ENCODE measurements around the gene METAP1D.
"Not testable (repeated sequence)": the region's sequence is repeated elsewhere in the genome, so short reads cannot be mapped to it uniquely, and the experiment has no call there.

Gene METAP1D

GRCh38 chr2:171999604-172000469 is at the start of gene METAP1D:
TSS of gene METAP1D (plus strand) at chr2:171999953. CDS start at chr2:171999970, 17 bp downstream.
- DNase-seq (ENCODE audit: low spot score) = peak; percentile 91

GRCh38 chr2:171952276-171952675 is 47.5 kb upstream of the METAP1D start:
- DNase-seq (ENCODE audit: low spot score) = no peak

GRCh38 chr2:171952748-171953147 is 47.0 kb upstream of the METAP1D start:
- no peak for DNase-seq (ENCODE audit: low spot score)

GRCh38 chr2:171956135-171956825 is 43.5 kb upstream of the METAP1D start:
- DNase-seq (ENCODE audit: low spot score) = peak; percentile 10

GRCh38 chr2:171957061-171957460 is 42.7 kb upstream of the METAP1D start:
- no peak for DNase-seq (ENCODE audit: low spot score)

- DNase-seq (ENCODE audit: low spot score) = no peak
Measured at GRCh38 chr2:171958475-171958874, 41.3 kb upstream of the METAP1D start.

- no peak for DNase-seq (ENCODE audit: low spot score)
Measured at GRCh38 chr2:171959998-171960397, 39.8 kb upstream of the METAP1D start.

- no peak for DNase-seq (ENCODE audit: low spot score)
Measured at GRCh38 chr2:171960570-171960969, 39.2 kb upstream of the METAP1D start.

GRCh38 chr2:171963198-171963597 is 36.6 kb upstream of the METAP1D start:
- no peak for DNase-seq (ENCODE audit: low spot score)

GRCh38 chr2:171964308-171964707 is 35.4 kb upstream of the METAP1D start:
- no peak for DNase-seq (ENCODE audit: low spot score)

- DNase-seq (ENCODE audit: low spot score) = no peak
Measured at GRCh38 chr2:171965238-171965637, 34.5 kb upstream of the METAP1D start.

- no peak for DNase-seq (ENCODE audit: low spot score)
Measured at GRCh38 chr2:171965661-171966060, 34.1 kb upstream of the METAP1D start.

- no peak for DNase-seq (ENCODE audit: low spot score)
Measured at GRCh38 chr2:171966235-171966634, 33.5 kb upstream of the METAP1D start.

- DNase-seq (ENCODE audit: low spot score) = no peak
Measured at GRCh38 chr2:171966688-171967087, 33.1 kb upstream of the METAP1D start.

GRCh38 chr2:171968509-171968908 is 31.2 kb upstream of the METAP1D start:
- no peak for DNase-seq (ENCODE audit: low spot score)

- no peak for DNase-seq (ENCODE audit: low spot score)
Measured at GRCh38 chr2:171972329-171972982, 27.3 kb upstream of the METAP1D start.

- no peak for DNase-seq (ENCODE audit: low spot score)
Measured at GRCh38 chr2:171979103-171979502, 20.6 kb upstream of the METAP1D start.

GRCh38 chr2:171983924-171984323 is 15.8 kb upstream of the METAP1D start:
- not testable (repeated sequence) for DNase-seq (ENCODE audit: low spot score)

GRCh38 chr2:171985076-171985475 is 14.7 kb upstream of the METAP1D start:
- no peak for DNase-seq (ENCODE audit: low spot score)

- DNase-seq (ENCODE audit: low spot score) = no peak
Measured at GRCh38 chr2:171986778-171987177, 13.0 kb upstream of the METAP1D start.

GRCh38 chr2:171991027-171991426 is 8.7 kb upstream of the METAP1D start:
- no peak for DNase-seq (ENCODE audit: low spot score)

GRCh38 chr2:171995586-171995985 is 4.2 kb upstream of the METAP1D start:
- no peak for DNase-seq (ENCODE audit: low spot score)

GRCh38 chr2:171996021-171996420 is 3.7 kb upstream of the METAP1D start:
- DNase-seq (ENCODE audit: low spot score) = no peak
